GDM1 (cell line): Measurements from ENCODE around the gene PER3.

ENCODE experiments used
- DNase-seq: peaks from one replicate; lab custom pipeline; 2025; lab: John Stamatoyannopoulos, UW

PER3 gene

GRCh38 chr1:7873801-7874795 lies 90.0 kb downstream of the PER3 start:
- no peak for DNase-seq

GRCh38 chr1:7878027-7878426 lies 93.9 kb downstream of the PER3 start:
- DNase-seq, result no peak

GRCh38 chr1:7879228-7879627 lies 95.1 kb downstream of the PER3 start:
- DNase-seq, result no peak

GRCh38 chr1:7884757-7885156 lies 100.7 kb downstream of the PER3 start:
- no peak for DNase-seq

GRCh38 chr1:7885513-7886404 lies 101.7 kb downstream of the PER3 start:
- DNase-seq, result no peak

- DNase-seq, result no peak
Observed at GRCh38 chr1:7886405-7886745, 102.3 kb downstream of the PER3 start.

GRCh38 chr1:7888248-7889081 lies 104.4 kb downstream of the PER3 start:
- DNase-seq, result no peak

- no peak for DNase-seq
Observed at GRCh38 chr1:7890853-7891252, 106.8 kb downstream of the PER3 start.

- no peak for DNase-seq
Observed at GRCh38 chr1:7891804-7892203, 107.7 kb downstream of the PER3 start.

GRCh38 chr1:7893529-7894180 lies 109.6 kb downstream of the PER3 start:
- DNase-seq, result no peak
